ENCODE data around the gene NEDD8.
A peak's percentile ranks its signal among the peaks of the same experiment; 100 is the strongest.

The NEDD8 gene

DNA sequence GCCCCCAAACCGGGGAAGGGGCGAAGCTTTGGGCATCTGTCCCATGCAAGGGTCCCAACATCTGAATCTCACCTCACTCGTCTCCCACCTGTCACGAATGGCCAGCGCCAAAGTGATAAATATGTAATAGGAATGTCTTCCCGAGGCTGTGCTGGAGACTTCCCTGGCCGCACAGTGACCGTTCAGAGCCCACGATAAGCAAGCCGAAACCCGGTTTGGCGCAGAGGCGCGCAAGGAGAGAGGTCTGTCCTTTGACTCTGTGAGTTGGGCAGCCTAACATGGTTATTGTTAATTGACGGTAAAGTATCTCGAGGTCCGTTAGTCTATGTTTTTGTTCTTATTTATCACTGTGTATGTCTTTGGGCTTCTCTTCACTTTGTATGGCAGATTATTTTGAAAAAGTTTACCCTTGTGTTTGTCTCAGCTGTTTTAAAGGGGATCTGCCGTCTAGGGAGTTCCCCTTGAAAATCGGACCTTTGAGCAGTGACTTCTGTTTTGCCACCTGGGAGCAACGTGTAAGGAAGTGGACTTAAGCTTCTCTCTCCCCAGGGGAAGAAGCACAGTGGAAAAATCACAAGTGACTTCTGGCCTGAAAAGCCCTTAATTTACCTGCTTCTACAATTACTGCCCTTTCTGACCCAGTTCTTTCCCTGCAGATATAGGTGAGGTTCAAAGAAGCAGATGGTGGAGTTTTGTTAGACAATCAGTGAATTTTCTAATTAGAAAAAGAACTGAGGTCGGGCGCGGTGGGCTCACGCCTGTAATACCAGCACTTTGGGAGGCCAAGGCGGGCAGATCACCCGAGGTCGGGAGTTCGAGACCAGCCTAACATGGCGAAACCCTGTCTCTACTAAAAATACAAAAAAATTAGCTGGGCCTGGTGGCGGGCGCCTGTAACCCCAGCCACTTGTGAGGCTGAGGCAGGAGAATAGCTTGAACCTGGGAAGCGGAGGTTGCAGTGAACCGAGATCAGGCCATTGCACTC, 35.8 kb downstream of the NEDD8 start:
- no peak for DNase-seq (ENCODE audit: low read depth in 2 of 2)

DNA sequence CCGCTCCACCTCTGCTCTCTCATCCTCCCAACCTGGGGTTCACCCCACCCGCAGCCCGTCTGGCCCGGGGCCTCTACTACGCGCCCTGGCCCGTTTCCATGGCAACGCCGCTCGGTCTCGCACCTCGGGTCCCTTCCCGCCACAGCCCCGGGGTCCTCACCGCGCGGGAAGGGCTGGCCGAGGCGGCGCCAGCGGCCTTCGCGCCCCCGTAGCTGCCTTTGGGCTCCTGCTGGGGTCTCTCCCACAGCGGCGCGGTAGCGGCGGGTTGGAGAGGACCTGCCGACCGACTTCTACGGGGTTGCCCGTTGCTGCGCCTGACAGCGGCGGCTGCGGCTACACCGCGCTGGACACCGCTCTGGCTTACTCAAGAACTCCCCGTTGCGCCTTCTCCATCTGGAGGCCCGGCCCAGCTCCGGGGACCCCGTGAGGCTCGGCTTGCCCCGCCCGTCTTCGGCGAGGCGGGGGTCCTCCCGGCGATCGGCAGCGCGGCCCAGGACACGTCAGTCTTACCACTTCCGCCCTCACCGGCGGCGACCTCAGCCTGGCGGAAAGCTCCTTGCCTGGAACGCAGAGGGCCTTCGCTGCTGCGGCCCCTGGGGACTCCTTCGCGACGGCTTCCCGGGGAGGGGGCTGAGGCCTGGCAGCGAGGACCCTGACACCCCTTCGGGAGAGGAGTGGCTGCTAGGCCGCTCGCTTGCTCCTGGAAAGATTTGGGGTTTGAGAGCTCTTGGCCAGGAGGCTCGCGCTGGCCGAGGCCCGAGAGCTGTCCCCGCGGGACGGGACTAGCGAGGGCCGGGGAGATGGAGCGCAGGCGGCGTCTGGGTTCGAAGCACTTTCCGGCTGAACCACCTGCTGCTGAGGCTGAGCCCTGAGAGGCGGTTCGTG, 36.7 kb downstream of the NEDD8 start, which contains the start of gene TM9SF1:
Gene TM9SF1 (minus strand): TSS at position 256 of the 885 bp plus-strand sequence. CDS start 422 bp downstream, outside the sequence.
- DNase-seq (ENCODE audit: low read depth in 2 of 2) = peak; percentile 77 to 82

DNA sequence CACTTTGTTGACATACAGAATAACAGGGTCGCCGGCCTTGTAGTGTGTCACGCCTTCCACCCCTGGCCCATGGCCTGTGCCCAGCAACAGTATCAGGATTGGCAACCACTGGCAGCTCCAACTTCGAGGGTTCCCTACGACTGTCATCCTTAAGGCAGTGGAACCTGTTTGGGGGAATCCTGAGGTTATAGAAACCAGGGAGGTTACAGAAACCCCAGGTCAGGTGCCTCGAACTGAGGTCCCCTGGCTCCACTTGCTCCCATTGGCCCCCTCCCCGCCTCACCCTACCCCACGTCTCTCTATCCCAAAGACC, 37.3 kb downstream of the NEDD8 start:
- DNase-seq (ENCODE audit: low read depth in 2 of 2) = no peak

GRCh38 chr14:24194186-24194872, 37.8 kb downstream of the NEDD8 start:
- DNase-seq (ENCODE audit: low read depth in 2 of 2) = no peak

- DNase-seq (ENCODE audit: low read depth in 2 of 2) = no peak
Measured at GRCh38 chr14:24192933-24193332, 39.2 kb downstream of the NEDD8 start.

- DNase-seq (ENCODE audit: low read depth in 2 of 2) = no peak
Measured at GRCh38 chr14:24190416-24190815, 41.8 kb downstream of the NEDD8 start.

DNA sequence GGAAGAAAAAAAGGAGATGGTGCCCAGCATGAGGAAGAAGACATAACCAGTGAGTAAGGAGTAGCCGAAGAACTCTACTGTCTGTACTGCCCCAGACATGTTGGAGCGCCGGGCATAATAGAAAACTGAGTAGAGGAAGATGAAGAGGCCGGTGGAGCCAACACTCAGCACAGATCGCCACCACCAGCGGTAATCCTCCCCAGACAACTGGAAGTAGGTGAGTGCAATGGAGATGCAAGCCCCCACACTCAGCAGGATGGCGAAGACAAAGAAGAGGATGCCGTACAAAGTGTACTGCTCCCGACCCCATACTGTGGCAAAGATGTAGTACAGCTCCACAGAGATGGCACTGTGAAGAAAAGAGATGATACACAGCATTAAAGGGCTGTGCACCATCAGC, 42.7 kb downstream of the NEDD8 start:
- DNase-seq (ENCODE audit: low read depth in 2 of 2) = no peak

DNA sequence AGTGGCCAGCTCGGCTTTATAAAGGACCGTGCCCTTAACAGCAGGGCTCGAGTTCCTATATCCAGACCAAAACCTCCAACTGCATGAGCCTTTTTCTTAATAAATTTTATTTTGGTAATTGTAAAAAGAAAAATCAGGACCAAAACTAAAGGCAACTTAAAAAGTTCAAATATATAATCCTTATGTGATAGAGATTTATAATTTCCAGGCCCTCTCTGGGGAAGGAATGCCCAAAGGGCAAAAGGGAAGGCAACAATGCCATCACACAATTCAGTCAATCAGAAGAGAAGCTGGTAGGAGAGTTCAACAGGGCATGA, 43.1 kb downstream of the NEDD8 start:
- DNase-seq (ENCODE audit: low read depth in 2 of 2) = no peak

GRCh38 chr14:24188251-24189058, 43.7 kb downstream of the NEDD8 start, which contains the start of gene IPO4:
IPO4 (minus strand) TSS chr14:24188816; CDS start chr14:24188787, 29 bp downstream.
- peak; percentile 89 for DNase-seq (ENCODE audit: low read depth in 2 of 2)

- no peak for DNase-seq (ENCODE audit: low read depth in 2 of 2)
Measured at GRCh38 chr14:24187539-24187915, 44.6 kb downstream of the NEDD8 start.

DNA sequence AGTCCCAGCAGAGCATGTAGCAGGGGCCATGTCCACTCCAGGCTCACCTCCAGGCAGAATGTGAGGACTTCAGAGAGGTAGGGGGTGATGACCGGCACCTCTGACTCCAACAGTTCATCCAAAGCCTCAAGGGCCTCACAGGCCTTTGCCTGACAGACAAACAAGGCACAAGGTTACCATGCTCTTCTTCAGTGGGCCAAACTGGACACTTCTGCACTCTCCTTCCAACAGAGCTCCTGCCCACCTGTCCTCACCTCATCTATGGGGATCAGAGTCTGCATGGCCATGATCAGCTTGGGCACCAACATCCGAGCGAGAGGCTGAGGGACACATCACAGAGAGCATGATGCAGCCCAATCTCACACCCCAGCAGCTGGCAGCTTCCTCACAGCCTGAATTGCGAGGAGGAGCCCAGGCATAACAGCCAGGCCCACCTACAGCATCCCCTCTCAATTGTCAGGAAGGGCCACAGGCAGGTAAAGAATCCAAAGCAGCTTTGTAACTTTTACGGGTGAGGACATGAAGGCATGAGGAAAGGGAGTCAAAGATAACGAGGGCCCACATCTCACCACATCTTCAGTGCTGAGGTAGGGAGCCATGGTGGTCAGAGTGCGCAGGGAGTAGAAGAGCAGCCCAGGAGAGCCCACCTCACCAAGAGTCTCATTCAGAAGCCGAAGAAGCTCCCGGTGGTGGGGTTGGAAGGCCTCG, 45.2 kb downstream of the NEDD8 start:
- no peak for DNase-seq (ENCODE audit: low read depth in 2 of 2)

DNA sequence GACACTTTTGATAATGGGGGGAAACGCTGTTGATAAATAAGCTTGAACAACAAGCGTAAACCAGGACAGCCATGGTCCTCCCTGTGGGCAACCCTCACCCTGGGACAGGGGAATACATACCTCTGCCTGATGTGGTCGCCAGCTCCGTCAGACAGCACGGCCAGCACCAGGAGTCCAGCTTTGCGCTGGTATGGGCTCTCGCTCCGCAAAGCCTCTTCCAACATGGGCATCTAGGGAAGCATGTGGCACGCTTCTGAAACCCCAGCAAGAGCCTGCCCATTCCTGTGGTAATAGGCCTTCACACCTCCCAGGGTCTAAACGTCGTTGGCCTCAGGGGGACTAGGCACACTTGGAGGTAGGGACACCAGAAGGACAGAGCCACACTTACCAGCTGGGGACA, 46.4 kb downstream of the NEDD8 start:
- no peak for DNase-seq (ENCODE audit: low read depth in 2 of 2)

- no peak for DNase-seq (ENCODE audit: low read depth in 2 of 2)
Measured at GRCh38 chr14:24185026-24185425, 47.1 kb downstream of the NEDD8 start.

DNA sequence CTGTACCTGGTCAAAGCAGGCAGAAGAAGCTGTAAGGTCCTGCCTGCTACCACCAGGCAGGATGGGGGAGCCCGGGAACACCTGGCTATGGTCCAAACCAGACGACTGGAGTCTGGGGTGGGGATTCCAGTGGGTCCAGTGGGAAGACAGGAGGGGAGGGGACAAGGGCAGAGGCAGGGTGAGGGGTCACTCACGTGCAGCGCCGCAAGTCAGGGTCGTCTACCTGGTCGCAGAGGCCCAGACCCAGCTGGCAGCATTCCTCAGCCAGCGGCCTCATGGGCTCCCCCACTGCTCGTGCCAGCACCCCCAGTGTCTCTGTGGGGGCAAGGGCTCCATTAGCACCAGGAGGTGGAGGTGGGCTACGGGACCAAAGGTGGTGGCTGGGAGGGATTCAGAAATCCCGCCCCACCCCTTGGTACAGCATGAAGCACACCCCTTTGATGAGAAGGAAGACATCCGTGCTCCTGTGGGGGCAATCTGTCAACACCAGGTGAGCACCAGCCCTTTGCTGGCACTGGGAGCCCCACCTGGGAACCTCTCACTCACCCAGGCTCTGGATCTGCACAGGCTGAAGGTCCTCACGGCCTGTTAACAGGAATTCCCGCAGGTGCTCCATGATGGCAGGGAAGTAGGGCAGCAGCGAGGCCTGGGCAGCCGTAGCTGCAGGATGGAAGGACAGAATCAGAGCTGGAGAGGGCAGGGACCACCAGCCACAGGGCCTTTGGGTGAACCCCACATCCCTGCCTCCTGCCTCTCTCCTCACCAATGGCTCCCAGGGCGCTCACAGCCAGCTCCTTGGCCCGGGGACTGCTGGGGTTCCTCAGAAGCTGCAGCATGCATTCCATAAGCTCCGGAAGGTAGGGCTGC, 47.8 kb downstream of the NEDD8 start:
- no peak for DNase-seq (ENCODE audit: low read depth in 2 of 2)

DNA sequence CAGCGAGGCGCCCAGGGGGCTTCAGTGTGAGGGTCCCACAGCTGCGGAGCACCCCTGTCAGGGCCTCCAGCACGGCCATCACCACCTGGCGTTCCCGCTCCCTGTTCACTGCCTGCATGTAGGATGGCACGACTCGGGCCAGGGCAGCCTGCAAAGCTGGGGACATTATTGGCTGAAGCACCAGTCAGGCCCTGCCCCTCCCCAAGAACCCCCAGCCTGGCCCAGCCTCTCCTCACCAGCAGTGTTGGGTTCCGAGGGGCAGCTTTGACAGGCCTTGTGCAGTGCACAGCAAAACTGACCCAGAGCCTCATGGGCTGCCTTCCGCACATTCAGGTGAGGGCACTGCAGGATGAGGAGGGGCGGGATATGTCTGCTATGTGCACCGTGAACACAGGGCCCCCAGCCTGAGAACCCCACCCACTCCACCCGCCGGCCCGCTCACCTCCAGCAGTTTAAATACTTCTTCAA, 49.1 kb downstream of the NEDD8 start:
- no peak for DNase-seq (ENCODE audit: low read depth in 2 of 2)

- no peak for DNase-seq (ENCODE audit: low read depth in 2 of 2)
Measured at GRCh38 chr14:24182110-24182882, 49.9 kb downstream of the NEDD8 start.

GRCh38 chr14:24181371-24182077, 50.6 kb downstream of the NEDD8 start:
- DNase-seq (ENCODE audit: low read depth in 2 of 2) = no peak

Data from stimulated activated CD8-positive, alpha-beta memory T cell treated with anti-CD3 and anti-CD28 coated beads, Interleukin-2, amount 100 ng/mL, for 48 hours (primary cell).